Lung (tissue), 12 donors: ENCODE results near the gene SEMA4D. TPM values are rescaled to one million over a fixed set of nuclear protein-coding genes. Genes with fewer than 3 reads are reported as not detected.
A peak's percentile ranks its signal among the peaks of the same experiment; 100 is the strongest.

Experiments
- ATAC-seq: fragments of 200-7000 bp; cut with Tn5 transposase; one replicate; pipeline ENCODE4 v1.9.1; 2020; ENCODE audit warnings: moderate number of reproducible peaks; ENCODE audit not compliant: insufficient read depth, low FRiP score
- DNase-seq, 3 donors: peaks; one replicate each; pipeline ENCODE4 v3.0.0-alpha.2; 2013 to 2017
- H3K27ac ChIP-seq, 2 donors: one replicate each; pipeline ENCODE4 v1.5.1; 2013; ENCODE audit warnings: mild to moderate bottlenecking in 2 of 2, moderate library complexity in 2 of 2, control low read depth in 1 of 2, inconsistent platforms in 1 of 2, low read depth in 1 of 2, low read length in 1 of 2
- H3K27me3 ChIP-seq, 3 donors: one replicate each; pipeline ENCODE4 v1.5.1; 2013; ENCODE audit warnings: low read length in 2 of 3; ENCODE audit not compliant: control insufficient read depth in 3 of 3, insufficient read depth in 3 of 3
- H3K36me3 ChIP-seq, 4 donors: one replicate each; pipeline ENCODE4 v1.5.1; 2013; ENCODE audit warnings: low read length in 4 of 4, mild to moderate bottlenecking in 1 of 4, moderate library complexity in 1 of 4; ENCODE audit not compliant: control insufficient read depth in 4 of 4, insufficient read depth in 4 of 4
- H3K4me1 ChIP-seq, 5 donors: one replicate each; pipeline ENCODE4 v1.5.1; 2013; ENCODE audit warnings: low read length in 5 of 5, mild to moderate bottlenecking in 2 of 5, moderate library complexity in 1 of 5; ENCODE audit not compliant: control insufficient read depth in 5 of 5, insufficient read depth in 5 of 5
- H3K4me3 ChIP-seq: one replicate; pipeline ENCODE4 v1.5.1; 2013; ENCODE audit warnings: mild to moderate bottlenecking, control low read depth, moderate library complexity
- H3K9ac ChIP-seq, 2 donors: one replicate each; pipeline ENCODE4 v1.5.1; 2013; ENCODE audit warnings: low read length in 2 of 2, control low read depth in 1 of 2; ENCODE audit not compliant: insufficient read depth in 1 of 2
- H3K9me3 ChIP-seq, 4 donors: one replicate each; pipeline ENCODE4 v1.5.1; 2013; ENCODE audit warnings: low read length in 3 of 4, mild to moderate bottlenecking in 1 of 4, moderate library complexity in 1 of 4; ENCODE audit not compliant: control insufficient read depth in 4 of 4, insufficient read depth in 3 of 4
- WGBS, 2 donors: extraction: QIAGEN DNeasy Blood & Tissue Kit; methylation state at CpG; one replicate each; pipeline ENCODE4 v1.1.7; 2013; 5-methylcytosine and 5-hydroxymethylcytosine counted together
- polyA plus RNA-seq, 2 donors: library from polyadenylated mRNA; stranded (reverse); fragments of 200-250 nt; gene quantifications; one replicate each; pipeline ENCODE4 v1.2.1, GENCODE V29; 2013
- total RNA-seq, 2 donors: library from RNA; depleted of rRNA in 1 of 2; stranded (reverse); fragments of >200 nt in 1 of 2; gene quantifications; one replicate each; pipeline ENCODE4 v1.2.1, GENCODE V29; 2014 to 2021
- TF ChIP-seq, protein P1 (sequence below): IDR thresholded peaks from 2 replicates; pipeline ENCODE4 v1.5.1; 2012; ENCODE audit warnings: mild to moderate bottlenecking; ENCODE audit errors: control extremely low read depth, extremely low read depth
- donor health status: control.
- donor health status: control.
- donor health status: Bipolar disorder and iron deficiency.
- donor health status: healthy.
- donor health status: DM: yes; HTN: yes; CAD: no.

SEMA4D gene
- total and polyA plus RNA-seq, 4 donors, result 6.7 to 61.5 (median 29.0) TPM

DNA sequence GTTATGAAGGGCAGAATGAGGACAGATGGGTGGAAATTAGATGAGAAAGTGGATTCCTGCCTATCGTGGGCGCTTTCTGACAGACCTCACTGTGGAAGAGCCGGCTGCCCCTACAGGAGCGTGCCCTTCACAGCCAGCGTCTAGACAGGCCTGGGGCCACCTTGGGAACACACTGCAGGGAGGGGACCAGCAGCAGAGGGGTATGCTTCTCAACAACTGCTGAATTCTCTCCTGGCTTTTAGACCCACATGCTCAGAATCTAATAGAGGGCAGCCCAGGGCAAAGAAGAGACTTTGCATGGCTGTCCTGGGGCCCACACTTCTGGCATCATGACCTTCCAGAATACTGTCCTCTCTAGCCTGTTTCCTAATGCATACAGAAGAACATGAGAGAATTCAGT is 2.1 kb upstream of the SEMA4D start:
- Histone ChIP-seq H3K9me3 (no peaks in the 10 kb centered on the region), H3K36me3 (no peaks in the 10 kb centered on the region), H3K27me3 (no peaks in the 10 kb centered on the region), H3K9ac (no peak overlapping the region), H3K4me1 (peaks cover 0 to 21% (median 5%) of the 10 kb centered on the region in 5 donors), H3K4me3 (no peak overlapping the region), H3K27ac (no peak overlapping the region)
- TF ChIP-seq, protein P1, sequence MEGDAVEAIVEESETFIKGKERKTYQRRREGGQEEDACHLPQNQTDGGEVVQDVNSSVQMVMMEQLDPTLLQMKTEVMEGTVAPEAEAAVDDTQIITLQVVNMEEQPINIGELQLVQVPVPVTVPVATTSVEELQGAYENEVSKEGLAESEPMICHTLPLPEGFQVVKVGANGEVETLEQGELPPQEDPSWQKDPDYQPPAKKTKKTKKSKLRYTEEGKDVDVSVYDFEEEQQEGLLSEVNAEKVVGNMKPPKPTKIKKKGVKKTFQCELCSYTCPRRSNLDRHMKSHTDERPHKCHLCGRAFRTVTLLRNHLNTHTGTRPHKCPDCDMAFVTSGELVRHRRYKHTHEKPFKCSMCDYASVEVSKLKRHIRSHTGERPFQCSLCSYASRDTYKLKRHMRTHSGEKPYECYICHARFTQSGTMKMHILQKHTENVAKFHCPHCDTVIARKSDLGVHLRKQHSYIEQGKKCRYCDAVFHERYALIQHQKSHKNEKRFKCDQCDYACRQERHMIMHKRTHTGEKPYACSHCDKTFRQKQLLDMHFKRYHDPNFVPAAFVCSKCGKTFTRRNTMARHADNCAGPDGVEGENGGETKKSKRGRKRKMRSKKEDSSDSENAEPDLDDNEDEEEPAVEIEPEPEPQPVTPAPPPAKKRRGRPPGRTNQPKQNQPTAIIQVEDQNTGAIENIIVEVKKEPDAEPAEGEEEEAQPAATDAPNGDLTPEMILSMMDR, result no peak
- DNase-seq, result no peak
- WGBS, 2 donors, result 91 to 92% methylated on average over 5 of the region's 5 CpGs
- ATAC-seq, result no peak

DNA sequence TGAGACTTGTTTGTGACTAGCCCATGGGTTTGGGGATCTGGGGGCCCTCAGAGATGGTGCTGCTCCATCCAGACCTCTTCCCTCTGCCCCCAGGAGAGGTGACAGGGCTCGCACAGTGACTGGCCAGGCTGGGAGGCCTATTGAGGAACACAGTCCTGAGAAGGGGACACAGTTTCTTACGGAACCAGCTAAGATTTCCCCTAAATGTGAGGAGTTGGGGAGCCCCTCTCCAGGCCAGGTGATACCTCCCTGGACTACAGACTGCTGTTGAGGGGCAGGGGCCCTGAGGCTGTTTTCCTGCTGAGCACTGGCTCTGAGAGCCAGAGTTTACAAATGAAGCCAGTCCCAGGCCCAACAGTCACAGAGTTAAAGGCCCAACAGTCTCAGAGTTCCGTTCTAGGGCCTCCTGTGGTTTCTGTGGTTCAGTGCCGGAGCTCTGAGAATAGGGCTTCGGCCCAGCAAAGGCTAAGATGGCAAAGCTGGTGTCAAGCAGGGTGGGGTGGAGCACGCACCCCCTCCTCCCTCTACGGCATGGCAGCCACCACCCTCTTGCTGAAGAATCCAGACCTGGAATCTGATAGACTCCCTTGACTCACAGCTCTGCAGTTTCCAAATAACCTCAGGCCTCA is 1.1 kb upstream of the SEMA4D start:
- Histone ChIP-seq H3K4me1 (peaks cover 0 to 21% (median 5%) of the 10 kb centered on the region in 5 donors), H3K27ac (peak overlapping the region in 1 of 2 donors; percentile 40), H3K9ac (no peak overlapping the region), H3K36me3 (no peaks in the 10 kb centered on the region), H3K27me3 (no peaks in the 10 kb centered on the region), H3K4me3 (no peak overlapping the region), H3K9me3 (no peaks in the 10 kb centered on the region)
- TF ChIP-seq, protein P1, result no peak
- ATAC-seq (peak; percentile 25), DNase-seq (no peak)
- 29 to 65% methylated on average over 7 of the region's 7 CpGs for WGBS, 2 donors

DNA sequence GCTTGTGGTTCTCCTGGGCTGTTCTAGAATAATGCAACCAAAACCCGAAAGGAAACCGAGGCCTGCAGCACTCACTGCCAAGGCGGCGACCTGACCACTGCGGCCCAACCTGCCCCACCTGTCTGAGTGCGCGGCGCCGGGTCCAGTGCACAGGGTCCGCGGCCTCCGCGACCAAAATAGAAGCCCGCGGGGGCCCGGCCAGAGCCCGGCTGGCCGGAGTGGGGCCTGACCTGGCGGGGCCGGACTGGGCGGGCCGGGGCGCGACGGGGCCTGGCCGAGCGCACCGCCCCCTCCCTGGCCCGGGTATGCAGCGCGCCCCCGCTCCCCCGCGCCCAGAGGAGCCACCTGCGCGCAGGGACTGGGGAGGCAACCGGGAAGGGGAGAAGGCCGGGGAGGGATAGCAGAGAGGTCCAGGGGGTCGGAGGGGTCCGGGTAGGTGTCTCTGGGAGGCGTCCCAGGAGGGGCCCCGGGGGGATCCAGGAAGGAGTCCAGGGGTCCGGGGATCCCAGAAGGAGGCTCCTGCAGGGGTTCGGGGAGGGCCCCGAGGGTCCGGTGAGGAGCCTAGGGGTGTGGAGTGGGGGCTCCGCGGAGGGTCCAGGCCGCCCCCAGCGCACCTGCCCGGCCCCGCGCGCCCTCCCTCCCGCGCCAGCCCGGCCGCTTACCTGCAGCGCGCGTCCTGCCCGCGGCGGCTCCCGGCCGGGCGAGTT is 503 bp downstream of the SEMA4D start:
- ATAC-seq (peak; percentile 42), DNase-seq (no peak)
- TF ChIP-seq, protein P1, result no peak
- no peaks in the 10 kb centered on the region for H3K27me3 ChIP-seq
- peaks cover 0 to 25% (median 9%) of the 10 kb centered on the region in 5 donors for H3K4me1 ChIP-seq
- no peaks in the 10 kb centered on the region for H3K36me3 ChIP-seq
- 1 to 2% methylated on average over 19 to 67 of the region's 67 CpGs for WGBS, 2 donors
- H3K4me3 ChIP-seq, result peak overlapping the region; percentile 60
- peak overlapping the region in 1 of 2 donors; percentile 15 for H3K27ac ChIP-seq
- no peak overlapping the region for H3K9ac ChIP-seq
- no peaks in the 10 kb centered on the region for H3K9me3 ChIP-seq
